Posterior vena cava (tissue), 2 donors: ENCODE data around the gene ZDHHC7. TPM values are rescaled to one million over a fixed set of nuclear protein-coding genes. Genes with fewer than 3 reads are reported as not detected.

Experiments
- DNase-seq: peaks from one replicate; pipeline ENCODE4 v3.0.0-alpha.2; 2020; ENCODE audit warnings: low spot score
- intact Hi-C, 2 donors: fragments of 100-400 bp; cut with DNase I; formaldehyde crosslinking; loops; one replicate each; pipeline versions ENCODE4 v1.14.1 to v1.14.2; 2022 to 2023
- total RNA-seq, 2 donors: library from RNA; stranded (reverse); fragmentation: NEBNext Ultra II Directional; extraction: Animal tissue kit (Norgen Biotek cat#: 25700); gene quantifications; one replicate each; pipeline ENCODE4 v1.2.1, GENCODE V29; 2021
- donor health status: DM: yes; HTN: yes; CAD: no.
- donor health status: DM: yes; HTN: yes; CAD: no.

ZDHHC7 gene
- total RNA-seq, 2 donors from 2014 or later: 34.0 to 38.5 TPM

GRCh38 chr16:84930298-84931106 lies 80.8 kb downstream of the ZDHHC7 start:
- intact Hi-C loops: loop anchor here in 1 of 2 donors (5.0 kb wide), 1 partner anchor 37 kb away; no protein-coding TSS in a partner anchor
- no peak for DNase-seq

- no peak for DNase-seq
- intact Hi-C loops: loop anchor here in 1 of 2 donors (5.0 kb wide), 1 partner anchor 38 kb away; no protein-coding TSS in a partner anchor
These were observed 81.7 kb downstream of the ZDHHC7 start for GRCh38 chr16:84929421-84930297.

DNA sequence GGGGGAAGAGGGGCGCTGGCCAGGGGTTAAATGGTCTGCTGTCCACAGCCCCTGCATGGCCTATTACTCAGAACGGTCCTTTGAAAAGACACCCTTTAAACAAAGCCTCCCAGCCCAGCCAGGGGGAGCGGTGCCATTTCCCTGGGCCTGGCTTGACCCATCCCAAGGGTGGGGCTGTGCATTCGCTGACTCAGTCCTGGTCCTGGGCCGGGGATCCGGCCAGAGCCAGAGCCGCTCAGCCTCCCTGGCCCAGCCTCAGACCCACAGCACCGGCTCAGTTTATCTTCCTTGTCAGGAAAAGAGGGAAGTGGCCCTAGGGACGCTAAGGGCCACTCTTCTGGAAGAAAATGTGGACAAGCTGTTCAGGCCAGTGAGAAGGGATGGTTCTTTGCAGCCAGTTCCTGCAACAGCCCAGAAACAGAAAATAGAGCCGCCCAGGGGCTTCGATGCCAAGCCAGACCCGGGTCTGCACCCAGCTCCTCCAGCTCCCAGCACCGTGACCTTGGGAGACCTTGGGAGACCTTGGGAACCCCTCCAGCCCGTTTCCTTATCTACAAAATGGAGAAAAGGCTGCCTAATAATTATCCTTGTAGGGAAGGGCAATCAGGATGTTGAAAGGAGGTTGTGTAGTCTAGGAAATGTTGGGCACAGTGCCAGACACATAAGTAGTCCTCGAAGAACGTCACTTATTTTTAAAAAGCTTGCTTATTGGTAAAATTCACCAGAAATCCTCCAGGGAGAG lies 82.5 kb downstream of the ZDHHC7 start:
- intact Hi-C loops: no loop called here
- DNase-seq: peak; percentile 96

- intact Hi-C loops: no loop called here
- DNase-seq: peak; percentile 84
These were observed 83.4 kb downstream of the ZDHHC7 start for GRCh38 chr16:84927621-84928591.

DNA sequence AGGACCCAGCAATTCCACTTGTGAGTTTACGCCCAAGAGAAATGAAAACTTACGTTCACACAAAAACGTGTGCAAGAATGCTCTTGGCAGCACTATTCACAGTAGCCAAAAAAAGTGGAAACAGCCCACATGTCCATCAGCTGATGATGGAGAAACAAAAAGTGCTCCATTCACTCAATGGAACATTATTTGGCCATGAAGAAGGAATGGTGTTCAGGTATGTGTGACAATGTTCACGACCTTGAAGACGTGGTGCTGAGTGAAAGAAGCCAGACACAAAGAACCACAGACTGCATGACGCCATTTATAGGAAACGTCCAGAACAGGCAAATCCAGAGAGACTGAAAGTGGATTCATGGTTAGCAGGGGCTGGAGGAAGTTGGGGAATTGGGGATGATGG lies 84.9 kb downstream of the ZDHHC7 start:
- DNase-seq: no peak
- intact Hi-C loops: no loop called here

GRCh38 chr16:84925773-84926372 lies 85.5 kb downstream of the ZDHHC7 start:
- intact Hi-C loops: no loop called here
- DNase-seq: no peak

DNA sequence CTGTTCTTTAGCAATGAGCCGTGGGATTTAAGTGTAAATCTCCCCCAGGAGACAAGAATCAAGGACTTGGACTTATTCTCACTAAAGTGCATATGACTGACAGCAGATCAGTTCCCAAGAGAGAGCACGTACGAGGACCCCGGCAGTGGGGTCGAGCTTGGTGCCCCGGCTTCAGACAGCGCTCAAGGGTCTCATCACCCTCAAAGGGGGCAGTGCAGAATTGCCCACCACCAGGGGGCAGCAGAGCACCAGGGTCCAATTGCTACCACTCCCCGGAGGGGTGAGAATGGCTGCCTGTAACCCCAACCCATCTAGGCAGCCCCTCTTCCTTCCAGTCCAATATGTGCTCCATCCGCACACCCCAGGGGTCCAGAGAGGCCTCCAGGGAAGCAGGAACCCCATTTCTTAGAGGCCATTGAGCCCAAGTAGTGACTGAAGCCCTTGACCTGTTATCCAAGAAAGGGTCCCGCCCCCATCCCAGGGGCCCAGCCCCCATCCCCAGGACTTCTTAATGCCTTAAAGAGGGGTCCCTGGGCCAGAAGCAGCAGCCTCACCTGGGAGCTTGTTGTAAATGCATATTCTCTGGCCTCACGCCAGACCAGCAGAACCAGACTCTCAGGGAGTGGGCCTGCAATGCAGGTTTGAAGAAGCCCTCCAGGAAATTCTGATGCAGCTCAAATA lies 86.1 kb downstream of the ZDHHC7 start:
- intact Hi-C loops: no loop called here
- peak; percentile 86 for DNase-seq

DNA sequence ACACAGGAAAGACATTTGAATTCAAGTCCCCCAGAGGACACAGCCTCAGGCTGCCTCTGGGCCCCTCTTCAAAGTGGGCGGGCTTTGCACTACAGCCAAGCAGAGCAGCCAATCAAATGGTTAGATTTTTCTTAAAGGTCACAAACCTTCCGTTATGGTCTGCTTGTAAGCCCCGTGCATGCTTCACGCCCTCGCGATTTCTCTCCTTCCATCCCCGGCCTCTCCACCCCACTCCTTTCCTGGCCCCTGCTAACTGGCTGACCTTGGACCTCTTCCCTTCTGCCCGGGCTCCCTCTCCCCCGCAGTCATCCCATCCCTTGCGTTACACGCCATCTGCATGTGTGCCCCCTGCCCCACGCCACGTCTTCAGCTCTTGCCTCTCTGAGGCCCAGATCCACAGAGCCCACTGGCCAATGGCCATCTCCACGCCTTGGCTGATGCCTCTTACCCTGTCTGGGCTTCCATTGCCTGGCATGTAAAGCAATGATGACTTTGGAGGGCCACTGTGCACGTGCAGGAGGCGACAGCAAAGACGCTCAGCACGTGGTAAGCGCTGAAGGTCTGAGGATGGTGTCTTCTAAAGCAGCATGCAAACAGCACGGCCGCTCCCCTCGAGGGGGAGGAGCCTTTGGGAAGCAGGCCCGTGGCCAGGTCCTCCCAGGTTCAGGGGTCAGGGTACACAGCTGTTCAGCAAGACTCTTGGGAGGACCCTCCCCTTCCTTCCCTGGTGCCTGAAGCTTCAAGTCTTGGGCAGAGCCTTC lies 86.8 kb downstream of the ZDHHC7 start:
- intact Hi-C loops: no loop called here
- DNase-seq: no peak

Other genes starting within 250 kb of the ZDHHC7 start
- gene CRISPLD2, start 191.6 kb downstream of the ZDHHC7 start, total RNA-seq: 100 to 1,000 TPM; 259 to 311 TPM
- gene KIAA0513, start 16.3 kb upstream of the ZDHHC7 start, total RNA-seq: 10 to 100 TPM; 14.7 to 15.8 TPM
- not detected for gene CIBAR2, start 100.9 kb upstream of the ZDHHC7 start, total RNA-seq